Lung (tissue), 16 donors: Measurements from ENCODE around the gene DLK2. TPM values are rescaled to one million over a fixed set of nuclear protein-coding genes. Genes with fewer than 3 reads are reported as not detected.
A peak's percentile ranks its signal among the peaks of the same experiment; 100 is the strongest.

ENCODE experiments used
- ATAC-seq: fragments of 200-7000 bp; cut with Tn5 transposase; one replicate; pipeline ENCODE4 v1.9.1; 2020; ENCODE audit warnings: moderate number of reproducible peaks; ENCODE audit not compliant: insufficient read depth, low FRiP score
- DNase-seq, 3 donors: peaks; one replicate each; pipeline ENCODE4 v3.0.0-alpha.2; 2013 to 2017
- H3K27ac ChIP-seq, 2 donors: one replicate each; pipeline ENCODE4 v1.5.1; 2013; ENCODE audit warnings: mild to moderate bottlenecking in 2 of 2, moderate library complexity in 2 of 2, control low read depth in 1 of 2, inconsistent platforms in 1 of 2, low read depth in 1 of 2, low read length in 1 of 2
- H3K27me3 ChIP-seq, 3 donors: one replicate each; pipeline ENCODE4 v1.5.1; 2013; ENCODE audit warnings: low read length in 2 of 3; ENCODE audit not compliant: control insufficient read depth in 3 of 3, insufficient read depth in 3 of 3
- H3K36me3 ChIP-seq, 4 donors: one replicate each; pipeline ENCODE4 v1.5.1; 2013; ENCODE audit warnings: low read length in 4 of 4, mild to moderate bottlenecking in 1 of 4, moderate library complexity in 1 of 4; ENCODE audit not compliant: control insufficient read depth in 4 of 4, insufficient read depth in 4 of 4
- H3K4me1 ChIP-seq, 5 donors: one replicate each; pipeline ENCODE4 v1.5.1; 2013; ENCODE audit warnings: low read length in 5 of 5, mild to moderate bottlenecking in 2 of 5, moderate library complexity in 1 of 5; ENCODE audit not compliant: control insufficient read depth in 5 of 5, insufficient read depth in 5 of 5
- H3K4me3 ChIP-seq: one replicate; pipeline ENCODE4 v1.5.1; 2013; ENCODE audit warnings: mild to moderate bottlenecking, control low read depth, moderate library complexity
- H3K9ac ChIP-seq, 2 donors: one replicate each; pipeline ENCODE4 v1.5.1; 2013; ENCODE audit warnings: low read length in 2 of 2, control low read depth in 1 of 2; ENCODE audit not compliant: insufficient read depth in 1 of 2
- H3K9me3 ChIP-seq, 4 donors: one replicate each; pipeline ENCODE4 v1.5.1; 2013; ENCODE audit warnings: low read length in 3 of 4, mild to moderate bottlenecking in 1 of 4, moderate library complexity in 1 of 4; ENCODE audit not compliant: control insufficient read depth in 4 of 4, insufficient read depth in 3 of 4
- WGBS, 2 donors: extraction: QIAGEN DNeasy Blood & Tissue Kit; methylation state at CpG; one replicate each; pipeline ENCODE4 v1.1.7; 2013; 5-methylcytosine and 5-hydroxymethylcytosine counted together
- long read RNA-seq, 5 donors: transcript quantifications; one replicate each; lab custom pipeline, GENCODE V29; 2026
- polyA plus RNA-seq, 2 donors: library from polyadenylated mRNA; stranded (reverse); fragments of 200-250 nt; gene quantifications; one replicate each; pipeline ENCODE4 v1.2.1, GENCODE V29; 2013
- total RNA-seq, 2 donors: library from RNA; depleted of rRNA in 1 of 2; stranded (reverse); fragments of >200 nt in 1 of 2; gene quantifications; one replicate each; pipeline ENCODE4 v1.2.1, GENCODE V29; 2014 to 2021
- TF ChIP-seq, protein P1 (sequence below): IDR thresholded peaks from 2 replicates; pipeline ENCODE4 v1.5.1; 2012; ENCODE audit warnings: mild to moderate bottlenecking; ENCODE audit errors: control extremely low read depth, extremely low read depth
- donor health status: control.
- donor health status: control.
- donor health status: Bipolar disorder and iron deficiency.
- donor health status: healthy.
- donor health status: DM: yes; HTN: yes; CAD: no.

Gene DLK2, protein sequence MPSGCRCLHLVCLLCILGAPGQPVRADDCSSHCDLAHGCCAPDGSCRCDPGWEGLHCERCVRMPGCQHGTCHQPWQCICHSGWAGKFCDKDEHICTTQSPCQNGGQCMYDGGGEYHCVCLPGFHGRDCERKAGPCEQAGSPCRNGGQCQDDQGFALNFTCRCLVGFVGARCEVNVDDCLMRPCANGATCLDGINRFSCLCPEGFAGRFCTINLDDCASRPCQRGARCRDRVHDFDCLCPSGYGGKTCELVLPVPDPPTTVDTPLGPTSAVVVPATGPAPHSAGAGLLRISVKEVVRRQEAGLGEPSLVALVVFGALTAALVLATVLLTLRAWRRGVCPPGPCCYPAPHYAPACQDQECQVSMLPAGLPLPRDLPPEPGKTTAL
- total RNA-seq, result 1 to 10 TPM; 1.4 to 2.6 TPM
- polyA plus RNA-seq, result 1 to 10 TPM; 1.1 TPM
- long read RNA-seq, donor 1, partial matches to known transcripts, result 0 of 1 reads
- long read RNA-seq, donor 1, other reads (novel, unspliced or antisense), result 0 of 1 reads
- long read RNA-seq, donor 2, partial matches to known transcripts, result 0 of 1 reads
- long read RNA-seq, donor 2, other reads (novel, unspliced or antisense), result 0 of 1 reads
- long read RNA-seq, donor 3, partial matches to known transcripts, result 0 of 1 reads
- long read RNA-seq, donor 3, other reads (novel, unspliced or antisense), result 0 of 1 reads
- long read RNA-seq, donor 4, partial matches to known transcripts, result 0 of 2 reads
- long read RNA-seq, donor 4, other reads (novel, unspliced or antisense), result 0 of 2 reads
- long read RNA-seq, donor 5, result 0 reads

DNA sequence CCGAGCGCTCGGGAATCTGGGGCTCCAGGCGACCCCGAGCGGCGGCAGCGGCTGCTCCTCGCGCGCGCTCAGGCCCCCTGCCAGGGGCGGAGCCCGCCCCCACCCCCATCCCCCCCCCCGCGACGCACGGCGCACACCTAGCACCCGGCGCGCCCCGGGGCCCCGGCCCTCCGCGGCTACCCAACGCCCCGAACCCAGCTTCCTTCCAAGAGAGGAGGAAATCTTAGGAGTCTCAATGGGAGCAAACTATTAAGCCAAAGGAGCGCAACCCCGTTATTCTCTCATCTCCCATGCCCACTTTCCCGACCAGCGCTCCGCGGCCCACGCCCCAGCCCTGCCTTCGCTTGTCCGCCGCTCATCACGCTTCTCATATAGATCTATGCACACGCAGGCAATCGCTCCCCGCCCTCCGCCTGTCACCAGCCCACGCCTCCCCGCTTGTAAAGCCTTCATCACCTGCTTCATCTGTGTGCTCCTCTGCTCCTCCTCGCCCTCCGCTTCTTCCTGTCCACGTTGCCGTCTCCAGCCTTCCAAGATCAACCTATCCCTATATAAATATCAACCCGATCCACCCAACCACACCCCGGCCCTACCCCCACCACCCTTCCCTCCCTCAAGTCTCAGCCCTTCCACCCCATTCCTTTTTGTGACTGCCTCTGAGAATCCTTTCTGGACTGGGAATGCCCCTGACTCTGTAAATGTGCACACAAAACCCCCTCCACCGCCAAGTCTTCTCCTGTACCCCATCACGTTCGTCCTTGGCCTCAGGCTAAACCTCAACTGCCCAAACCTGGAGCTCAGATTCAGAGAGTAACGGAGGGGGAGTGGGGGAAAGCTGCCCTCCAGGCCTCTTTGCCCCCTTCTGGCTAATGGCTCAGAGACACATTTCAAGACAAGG is at the start of gene DLK2:
TSS of gene DLK2 (minus strand) at position 18 of the 898 bp plus-strand sequence. CDS start 723 bp downstream, outside the sequence.
- ATAC-seq (no peak), DNase-seq (peak in 1 of 3 donors; percentile 10)
- Histone ChIP-seq H3K27me3 (peaks cover 0 to 18% (median 8%) of the 10 kb centered on the region in 3 donors), H3K36me3 (peaks cover 0 to 12% (median 6%) of the 10 kb centered on the region in 4 donors), H3K9me3 (peaks cover 0 to 4% (median 0%) of the 10 kb centered on the region in 4 donors), H3K4me3 (peak within 1 kb of the TSS; percentile 46), H3K27ac (no peak within 1 kb of the TSS), H3K9ac (no peak within 1 kb of the TSS), H3K4me1 (peaks cover 0 to 3% (median 0%) of the 10 kb centered on the region in 5 donors)
- TF ChIP-seq, protein P1, sequence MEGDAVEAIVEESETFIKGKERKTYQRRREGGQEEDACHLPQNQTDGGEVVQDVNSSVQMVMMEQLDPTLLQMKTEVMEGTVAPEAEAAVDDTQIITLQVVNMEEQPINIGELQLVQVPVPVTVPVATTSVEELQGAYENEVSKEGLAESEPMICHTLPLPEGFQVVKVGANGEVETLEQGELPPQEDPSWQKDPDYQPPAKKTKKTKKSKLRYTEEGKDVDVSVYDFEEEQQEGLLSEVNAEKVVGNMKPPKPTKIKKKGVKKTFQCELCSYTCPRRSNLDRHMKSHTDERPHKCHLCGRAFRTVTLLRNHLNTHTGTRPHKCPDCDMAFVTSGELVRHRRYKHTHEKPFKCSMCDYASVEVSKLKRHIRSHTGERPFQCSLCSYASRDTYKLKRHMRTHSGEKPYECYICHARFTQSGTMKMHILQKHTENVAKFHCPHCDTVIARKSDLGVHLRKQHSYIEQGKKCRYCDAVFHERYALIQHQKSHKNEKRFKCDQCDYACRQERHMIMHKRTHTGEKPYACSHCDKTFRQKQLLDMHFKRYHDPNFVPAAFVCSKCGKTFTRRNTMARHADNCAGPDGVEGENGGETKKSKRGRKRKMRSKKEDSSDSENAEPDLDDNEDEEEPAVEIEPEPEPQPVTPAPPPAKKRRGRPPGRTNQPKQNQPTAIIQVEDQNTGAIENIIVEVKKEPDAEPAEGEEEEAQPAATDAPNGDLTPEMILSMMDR, result no peak
- WGBS, 2 donors, result 3 to 6% methylated on average over 27 to 55 of the region's 55 CpGs

- no peak overlapping the region for H3K4me3 ChIP-seq
- H3K9me3 ChIP-seq, result no peaks in the 10 kb centered on the region
- WGBS, 2 donors, result 90 to 96% methylated on average over 8 of the region's 8 CpGs
- ATAC-seq (no peak), DNase-seq (no peak)
- peaks cover 9 to 61% (median 25%) of the 10 kb centered on the region in 4 donors for H3K36me3 ChIP-seq
- TF ChIP-seq, protein P1, result no peak
- H3K27ac ChIP-seq, result no peak overlapping the region
- H3K9ac ChIP-seq, result no peak overlapping the region
- H3K4me1 ChIP-seq, result peaks cover 0 to 8% (median 0%) of the 10 kb centered on the region in 5 donors
- H3K27me3 ChIP-seq, result peaks cover 0 to 4% (median 0%) of the 10 kb centered on the region in 3 donors
Measured at GRCh38 chr6:43503443-43503842, 48.1 kb upstream of the DLK2 start.

DNA sequence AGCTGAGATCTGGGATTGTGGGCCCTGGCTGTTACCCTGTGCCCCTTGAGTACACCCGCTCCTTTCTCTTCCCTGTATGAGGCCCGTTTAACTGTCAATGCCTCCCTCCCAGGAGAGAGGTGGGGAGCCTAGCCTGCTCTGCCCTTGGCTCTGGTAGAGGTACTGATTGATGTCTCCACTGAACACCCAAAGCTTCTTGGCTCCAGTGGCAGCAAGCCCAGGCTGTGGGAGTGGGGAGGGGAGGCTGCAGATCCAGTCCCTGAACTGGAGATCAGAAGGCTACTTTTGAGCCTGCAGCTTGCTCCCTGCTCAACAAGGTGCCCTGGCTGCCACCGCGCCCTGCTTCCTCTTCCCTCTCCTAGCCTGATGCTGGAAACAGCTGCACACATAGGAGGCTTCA is 47.3 kb upstream of the DLK2 start:
- 96 to 97% methylated on average over 4 of the region's 4 CpGs for WGBS, 2 donors
- ATAC-seq (no peak), DNase-seq (no peak)
- H3K4me1 ChIP-seq, result peaks cover 0 to 8% (median 0%) of the 10 kb centered on the region in 5 donors
- H3K27me3 ChIP-seq, result no peaks in the 10 kb centered on the region
- H3K27ac ChIP-seq, result no peak overlapping the region
- H3K9ac ChIP-seq, result no peak overlapping the region
- peaks cover 9 to 64% (median 28%) of the 10 kb centered on the region in 4 donors for H3K36me3 ChIP-seq
- TF ChIP-seq, protein P1, result no peak
- H3K9me3 ChIP-seq, result no peaks in the 10 kb centered on the region
- no peak overlapping the region for H3K4me3 ChIP-seq
